ENCODE measurements around the gene NPHP4. TPM values are rescaled to one million over a fixed set of nuclear protein-coding genes. Genes with fewer than 3 reads are reported as not detected.

The NPHP4 gene
- total RNA-seq, 1 experiment from 2014 or later: 20.0 TPM

DNA sequence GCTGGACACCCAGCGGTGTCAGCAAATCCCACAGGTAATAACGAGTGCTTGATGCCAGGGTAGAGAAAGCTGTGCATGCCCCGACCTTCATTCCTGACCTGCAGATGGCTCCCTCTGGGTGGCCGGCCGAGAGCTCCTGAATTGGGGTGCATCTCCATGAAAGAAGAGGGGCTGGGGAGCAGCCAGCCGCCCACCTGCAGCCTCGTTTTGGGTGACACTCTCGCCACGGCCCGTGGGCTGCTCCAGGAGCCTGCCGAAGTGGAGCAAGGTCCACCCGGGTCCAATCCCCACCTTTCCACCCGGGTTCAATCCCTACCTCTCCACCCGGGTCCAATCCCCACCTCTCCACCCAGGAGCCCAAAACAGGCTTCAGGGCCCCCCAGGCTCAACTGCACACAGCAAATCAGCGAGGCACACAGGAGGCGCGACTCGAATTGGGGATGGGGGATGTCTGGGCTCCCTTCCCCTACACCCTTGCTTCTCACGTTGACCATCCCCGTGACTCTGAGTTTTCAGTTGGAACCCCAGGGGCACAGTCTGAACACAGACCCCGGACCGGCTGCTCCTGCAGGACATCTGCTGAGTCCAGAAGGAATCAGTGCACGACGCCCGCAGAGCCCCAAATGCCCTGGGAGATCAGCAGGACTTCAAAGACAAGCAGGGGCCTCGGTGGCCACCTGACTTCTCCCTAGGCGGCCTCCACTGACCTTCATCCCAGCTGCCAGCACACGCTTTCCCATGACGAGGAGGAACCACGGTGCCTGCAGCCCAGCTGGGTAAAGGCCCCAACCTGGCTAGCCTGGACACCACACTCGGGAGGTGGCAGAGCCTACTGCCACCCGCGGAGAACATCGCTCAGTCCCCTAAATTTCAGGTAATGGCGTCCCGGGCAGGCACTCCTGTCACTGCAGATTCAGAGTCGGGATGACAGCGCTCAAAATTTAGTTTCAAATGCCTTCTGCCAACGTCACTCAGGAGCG lies 159.0 kb downstream of the NPHP4 start:
- BruUV-seq (replicated peaks): no TSS peak
- Histone ChIP-seq H4K20me1 (ENCODE audit: insufficient read depth) (no peaks in the 10 kb centered on the region), H3K4me2 (ENCODE audit: low read length) (no peak overlapping the region), H3K27me3 (ENCODE audit: insufficient read depth, low read length) (peaks cover 6% of the 10 kb centered on the region; the same call in 1 of the 2 replicates), H3K4me3 (replicated peaks in 1 of 2; ENCODE audit: low read depth in 1 of 2, low read length in 2 of 2) (no peak overlapping the region), H3K9me3 (ENCODE audit: control insufficient read depth in 1 of 2, insufficient read depth in 1 of 2, low read depth in 1 of 2, low read length in 2 of 2) (no peaks in the 10 kb centered on the region), H3K4me1 (ENCODE audit: control insufficient read depth in 1 of 2, insufficient read depth in 2 of 2, low read length in 2 of 2) (no peaks in the 10 kb centered on the region), H3K27ac (ENCODE audit: low read depth, low read length) (no peak overlapping the region), H3K9me2 (ENCODE audit: insufficient read depth) (no peaks in the 10 kb centered on the region), H2AFZ (ENCODE audit: low read depth, low read length, poor library complexity, severe bottlenecking) (no peak overlapping the region), H3K9ac (ENCODE audit: low read length) (no peak overlapping the region), H3K36me3 (ENCODE audit: control insufficient read depth in 1 of 2, insufficient read depth in 2 of 2, low read length in 2 of 2) (no peaks in the 10 kb centered on the region), H3K79me2 (ENCODE audit: insufficient read depth, low read length) (no peaks in the 10 kb centered on the region)
- POLR2A ChIA-PET: no interaction called here
- no peak for DNase-seq (ENCODE audit: low read depth, low spot score)
- intact Hi-C loops (cut with micrococcal nuclease): loop anchor here (10.0 kb wide), 1 partner anchor 188 kb away; no protein-coding TSS in a partner anchor
- CTCF ChIA-PET: no interaction called here
- ATAC-seq: no peak
- RAD21 ChIA-PET (ENCODE audit: low non-redundant PET in 1 of 2, low total read pairs in 2 of 2, uncharacterized antibody in 2 of 2, unreplicated experiment in 2 of 2): no interaction called here
- TF ChIP-seq, protein P1, sequence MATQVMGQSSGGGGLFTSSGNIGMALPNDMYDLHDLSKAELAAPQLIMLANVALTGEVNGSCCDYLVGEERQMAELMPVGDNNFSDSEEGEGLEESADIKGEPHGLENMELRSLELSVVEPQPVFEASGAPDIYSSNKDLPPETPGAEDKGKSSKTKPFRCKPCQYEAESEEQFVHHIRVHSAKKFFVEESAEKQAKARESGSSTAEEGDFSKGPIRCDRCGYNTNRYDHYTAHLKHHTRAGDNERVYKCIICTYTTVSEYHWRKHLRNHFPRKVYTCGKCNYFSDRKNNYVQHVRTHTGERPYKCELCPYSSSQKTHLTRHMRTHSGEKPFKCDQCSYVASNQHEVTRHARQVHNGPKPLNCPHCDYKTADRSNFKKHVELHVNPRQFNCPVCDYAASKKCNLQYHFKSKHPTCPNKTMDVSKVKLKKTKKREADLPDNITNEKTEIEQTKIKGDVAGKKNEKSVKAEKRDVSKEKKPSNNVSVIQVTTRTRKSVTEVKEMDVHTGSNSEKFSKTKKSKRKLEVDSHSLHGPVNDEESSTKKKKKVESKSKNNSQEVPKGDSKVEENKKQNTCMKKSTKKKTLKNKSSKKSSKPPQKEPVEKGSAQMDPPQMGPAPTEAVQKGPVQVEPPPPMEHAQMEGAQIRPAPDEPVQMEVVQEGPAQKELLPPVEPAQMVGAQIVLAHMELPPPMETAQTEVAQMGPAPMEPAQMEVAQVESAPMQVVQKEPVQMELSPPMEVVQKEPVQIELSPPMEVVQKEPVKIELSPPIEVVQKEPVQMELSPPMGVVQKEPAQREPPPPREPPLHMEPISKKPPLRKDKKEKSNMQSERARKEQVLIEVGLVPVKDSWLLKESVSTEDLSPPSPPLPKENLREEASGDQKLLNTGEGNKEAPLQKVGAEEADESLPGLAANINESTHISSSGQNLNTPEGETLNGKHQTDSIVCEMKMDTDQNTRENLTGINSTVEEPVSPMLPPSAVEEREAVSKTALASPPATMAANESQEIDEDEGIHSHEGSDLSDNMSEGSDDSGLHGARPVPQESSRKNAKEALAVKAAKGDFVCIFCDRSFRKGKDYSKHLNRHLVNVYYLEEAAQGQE (IDR thresholded peaks at IDR 0.05; ENCODE audit: low read depth): no peak
- TF ChIP-seq SRF (IDR thresholded peaks at IDR 0.05; ENCODE audit: low read depth) (no peak), FOSL1 (IDR thresholded peaks at IDR 0.05; ENCODE audit: low read depth) (no peak), TCF7L2 (IDR thresholded peaks at IDR 0.05; ENCODE audit: borderline replicate concordance, extremely low read depth, insufficient read depth, insufficient read length) (no peak)
